Heart left ventricle (tissue), 16 donors: ENCODE data around the gene ABCB1. TPM values are rescaled to one million over a fixed set of nuclear protein-coding genes. Genes with fewer than 3 reads are reported as not detected.

ENCODE experiments used
- ATAC-seq, 4 donors: fragments of 200-7000 bp; cut with Tn5 transposase; one replicate each; pipeline ENCODE4 v1.9.1; 2020 to 2022; ENCODE audit warnings: moderate library complexity in 4 of 4, mild to moderate bottlenecking in 3 of 4, moderate number of reproducible peaks in 1 of 4
- DNase-seq, 5 donors: peaks; one replicate each; pipeline ENCODE4 v3.0.0-alpha.2; 2020
- H3K27ac ChIP-seq, 12 donors: fragments of 200-600 bp; sonication (generic) in 4 of 12; one replicate each; pipeline versions ENCODE4 v1.5.0 to v1.8.0; 2016 to 2022; ENCODE audit warnings: mild to moderate bottlenecking in 2 of 12
- H3K27me3 ChIP-seq, 9 donors: fragments of 200-600 bp; sonication (generic) in 2 of 9; one replicate each; pipeline versions ENCODE4 v1.5.1 to v1.8.0; 2016 to 2022; ENCODE audit warnings: mild to moderate bottlenecking in 3 of 9
- H3K36me3 ChIP-seq, 9 donors: fragments of 200-600 bp; sonication (generic) in 2 of 9; one replicate each; pipeline versions ENCODE4 v1.5.0 to v1.8.0; 2018 to 2022; ENCODE audit warnings: mild to moderate bottlenecking in 2 of 9
- H3K4me1 ChIP-seq, 12 donors: fragments of 200-600 bp; sonication (generic) in 4 of 12; one replicate each; pipeline versions ENCODE4 v1.5.0 to v1.8.0; 2016 to 2022; ENCODE audit warnings: mild to moderate bottlenecking in 3 of 12
- H3K4me3 ChIP-seq, 12 donors: fragments of 200-600 bp; sonication (generic) in 4 of 12; one replicate each; pipeline versions ENCODE4 v1.5.0 to v1.8.0; 2017 to 2022; ENCODE audit warnings: mild to moderate bottlenecking in 9 of 12, moderate library complexity in 4 of 12
- H3K9me3 ChIP-seq, 12 donors: fragments of 200-600 bp; sonication (generic) in 4 of 12; one replicate each; pipeline versions ENCODE4 v1.5.0 to v1.8.0; 2016 to 2022; ENCODE audit warnings: mild to moderate bottlenecking in 1 of 12
- CTCF ChIP-seq, 12 donors: fragments of 200-600 bp; sonication (generic) in 4 of 12; IDR thresholded peaks; one replicate each; pipeline versions ENCODE4 v1.5.0 to v1.8.0; 2018 to 2022; ENCODE audit warnings: antibody characterized with exemption in 12 of 12, mild to moderate bottlenecking in 5 of 12
- POLR2A ChIP-seq, 2 donors: fragments of 450-650 bp; IDR thresholded peaks; one replicate each; pipeline ENCODE4 v1.6.1; 2017; ENCODE audit warnings: antibody characterized with exemption in 2 of 2, mild to moderate bottlenecking in 2 of 2, moderate library complexity in 2 of 2
- WGBS, 4 donors: extraction: QIAGEN DNeasy Blood & Tissue Kit in 2 of 4; methylation state at CpG; one replicate each; pipeline versions ENCODE4 v1.1.5 to v1.1.7; 2013 to 2018; 5-methylcytosine and 5-hydroxymethylcytosine counted together
- intact Hi-C, 10 donors: fragments of 100-400 bp; cut with DNase I; formaldehyde crosslinking; loops; one replicate each; pipeline versions ENCODE4 v1.11.1 to v1.14.2; 2022
- long read RNA-seq, 3 donors: library from polyadenylated mRNA; unstranded; transcript quantifications; one replicate each; pipeline ENCODE4 v2.0.0, GENCODE V29; 2020 to 2021
- polyA plus RNA-seq, 2 donors: library from polyadenylated mRNA; stranded (reverse); fragments of 200-250 nt; gene quantifications; one replicate each; pipeline ENCODE4 v1.2.3, GENCODE V29; 2013
- total RNA-seq, 9 donors: library from RNA; depleted of rRNA in 2 of 9; stranded (reverse); fragments of >200 nt in 2 of 9; fragmentation: NEBNext Ultra II Directional in 3 of 9; extraction: Animal tissue kit (Norgen Biotek cat#: 25700) in 3 of 9; gene quantifications; one replicate each; pipeline versions ENCODE4 v1.1.0 to v1.2.4, GENCODE V29; 2016 to 2023
- donor health status: ischemic (EF 13 %, LVEDD 7.1; RV severe dilation, severe dysfunction).
- donor health status: healthy with polysubstance abuse.
- donor health status: DM: no; HTN: yes; CAD: no.
- donor health status: DM: no; HTN: no; CAD: no.
- donor health status: ischemic (EF 25% LVEDD 6.9; RV normal size, moderate dysfunction).
- donor health status: ischemic (EF 25% LVEDD 5.7; RV mildly dilated, moderate dysfunction).
- donor health status: healthy.
- donor health status: DM: yes; HTN: yes; CAD: no.
- donor health status: ischemic (EF 35%, LVEDD 5.7; RV mildly dilated, moderate dysfunction).
- donor health status: nonischemic (EF 11% LVEDD 7.7; RV severe dilation, severe dysfunction).
- donor health status: DM: yes; HTN: yes; CAD: no.
- donor health status: PGD.
- donor health status: ischemic (EF 29% LVEDD 5.4; RV normal size, mild dysfunction).
- donor health status: nonischemic (EF 23%, LVEDD 6.1; RV moderate dilation, normal function).

ABCB1 gene
- total RNA-seq, result 1 to 10 TPM; 1.8 to 9.2 (median 6.2) TPM
- polyA plus RNA-seq, result 1 to 10 TPM in 1 of 2 donors, under 1 TPM in 1; 0.82 to 2.5 TPM
- long read RNA-seq, donor 1, partial matches to known transcripts, result 0 of 1 reads
- long read RNA-seq, donor 1, other reads (novel, unspliced or antisense), result 1 of 1 reads
- long read RNA-seq, donor 2, full-length matches to known transcripts, result 3 of 6 reads
- long read RNA-seq, donor 2, partial matches to known transcripts, result 0 of 6 reads
- long read RNA-seq, donor 2, other reads (novel, unspliced or antisense), result 3 of 6 reads
- long read RNA-seq, donor 3, full-length matches to known transcripts, result 1 of 3 reads
- long read RNA-seq, donor 3, partial matches to known transcripts, result 0 of 3 reads
- long read RNA-seq, donor 3, other reads (novel, unspliced or antisense), result 2 of 3 reads

GRCh38 chr7:87600130-87601124 is at the start of gene ABCB1:
Gene ABCB1, minus strand, starts transcription at chr7:87600884. Its CDS starts 700 bp downstream, at chr7:87600184.
- intact Hi-C loops, result no loop called here

GRCh38 chr7:87648316-87648715 is 47.6 kb upstream of the ABCB1 start:
- no peak overlapping the region for H3K4me3 ChIP-seq
- ATAC-seq (no peak), DNase-seq (no peak)
- no peak overlapping the region for H3K27ac ChIP-seq
- no peaks in the 10 kb centered on the region for H3K4me1 ChIP-seq
- TF ChIP-seq CTCF (IDR thresholded peaks at IDR 0.05) (no peak), POLR2A (IDR thresholded peaks at IDR 0.05) (no peak)
- WGBS, 4 donors, result 95 to 99% (median 97%) methylated on average over 1 of the region's 1 CpG
- no peaks in the 10 kb centered on the region for H3K27me3 ChIP-seq
- intact Hi-C loops, result no loop called here
- no peaks in the 10 kb centered on the region for H3K36me3 ChIP-seq
- H3K9me3 ChIP-seq, result no peaks in the 10 kb centered on the region

More at GRCh38 chr7:87600130-87601124, at the start of gene ABCB1:
- Histone ChIP-seq H3K36me3 (no peaks in the 10 kb centered on the region), H3K27me3 (peaks cover 0 to 36% (median 3%) of the 10 kb centered on the region in 9 donors), H3K4me1 (peaks cover 0 to 10% (median 0%) of the 10 kb centered on the region in 12 donors), H3K27ac (peak within 1 kb of the TSS in 5 of 12 donors; percentile 5 to 50 (median 30)), H3K9me3 (no peaks in the 10 kb centered on the region), H3K4me3 (peak within 1 kb of the TSS; percentile 36 to 61 (median 56))
- TF ChIP-seq POLR2A (IDR thresholded peaks at IDR 0.05) (peak in 1 of 2 donors; percentile 61), CTCF (IDR thresholded peaks at IDR 0.05) (peak in 1 of 12 donors; percentile 5)
- ATAC-seq (peak; percentile 86 to 96 (median 94)), DNase-seq (peak; percentile 41 to 76 (median 54))
- WGBS, 4 donors, result 2 to 3% (median 2%) methylated on average over 45 to 61 of the region's 61 CpGs

GRCh38 chr7:87645446-87645845 is 44.8 kb upstream of the ABCB1 start:
- Histone ChIP-seq H3K4me3 (no peak overlapping the region), H3K27ac (no peak overlapping the region), H3K27me3 (no peaks in the 10 kb centered on the region), H3K36me3 (no peaks in the 10 kb centered on the region), H3K9me3 (no peaks in the 10 kb centered on the region), H3K4me1 (no peaks in the 10 kb centered on the region)
- WGBS, 4 donors, result 90 to 95% (median 92%) methylated on average over 1 of the region's 1 CpG
- ATAC-seq, result no peak
- no peak for DNase-seq
- intact Hi-C loops, result no loop called here
- TF ChIP-seq CTCF (IDR thresholded peaks at IDR 0.05), result no peak
- TF ChIP-seq POLR2A (IDR thresholded peaks at IDR 0.05), result no peak

GRCh38 chr7:87635921-87636320 is 35.2 kb upstream of the ABCB1 start:
- 86 to 97% (median 90%) methylated on average over 1 of the region's 1 CpG for WGBS, 4 donors
- TF ChIP-seq CTCF (IDR thresholded peaks at IDR 0.05) (no peak), POLR2A (IDR thresholded peaks at IDR 0.05) (no peak)
- no peak for DNase-seq
- Histone ChIP-seq H3K27ac (no peak overlapping the region), H3K4me1 (no peaks in the 10 kb centered on the region), H3K27me3 (no peaks in the 10 kb centered on the region), H3K36me3 (no peaks in the 10 kb centered on the region), H3K9me3 (peaks cover 0 to 12% (median 0%) of the 10 kb centered on the region in 12 donors), H3K4me3 (no peak overlapping the region)
- intact Hi-C loops, result no loop called here
- no peak for ATAC-seq
